Gastroesophageal sphincter (tissue), 3 donors: ENCODE measurements around the gene SLC2A1.

ENCODE experiments used
- EP300 ChIP-seq: sonication (generic); formaldehyde crosslinking; IDR thresholded peaks from one replicate; pipeline ENCODE4 v1.6.1; 2017; ENCODE audit warnings: antibody characterized with exemption, mild to moderate bottlenecking
- POLR2A ChIP-seq, 2 donors: fragments of 450-650 bp; IDR thresholded peaks; one replicate each; pipeline ENCODE4 v1.6.1; 2017; ENCODE audit warnings: antibody characterized with exemption in 2 of 2, mild to moderate bottlenecking in 2 of 2, moderate library complexity in 1 of 2
- POLR2AphosphoS5 ChIP-seq: sonication (generic); formaldehyde crosslinking; IDR thresholded peaks from one replicate; pipeline ENCODE4 v1.6.1; 2017; ENCODE audit warnings: antibody characterized with exemption
- TF ChIP-seq, protein P1 (sequence below), 4 experiments: fragments of 200-600 bp in 2 of 4; fragments of 450-650 bp in 2 of 4; sonication (generic) in 1 of 4; IDR thresholded peaks; one replicate each; pipeline ENCODE4 v1.5.1; 2017 to 2019; ENCODE audit warnings: antibody characterized with exemption in 4 of 4, mild to moderate bottlenecking in 2 of 4, moderate library complexity in 2 of 4

DNA sequence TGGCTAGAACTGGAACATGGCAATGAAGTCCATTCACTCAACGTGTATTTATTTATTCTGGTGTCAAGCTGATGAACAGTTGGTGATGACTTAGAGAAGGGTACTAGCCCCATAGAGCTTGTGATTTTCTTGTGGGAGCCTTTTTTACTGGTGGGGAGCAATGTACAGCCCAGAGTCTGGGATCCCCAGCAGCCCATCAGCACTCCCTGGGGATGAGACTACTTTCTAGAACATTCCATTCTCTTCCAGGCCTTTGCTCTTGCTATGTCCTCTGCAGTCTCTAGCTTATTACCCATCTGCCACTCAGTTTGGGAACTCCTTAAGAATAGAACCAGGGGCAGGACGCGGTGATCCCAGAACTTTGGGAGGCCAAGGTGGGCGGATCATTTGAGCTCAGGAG, 11.6 kb downstream of the SLC2A1 start:
- TF ChIP-seq, protein P1, sequence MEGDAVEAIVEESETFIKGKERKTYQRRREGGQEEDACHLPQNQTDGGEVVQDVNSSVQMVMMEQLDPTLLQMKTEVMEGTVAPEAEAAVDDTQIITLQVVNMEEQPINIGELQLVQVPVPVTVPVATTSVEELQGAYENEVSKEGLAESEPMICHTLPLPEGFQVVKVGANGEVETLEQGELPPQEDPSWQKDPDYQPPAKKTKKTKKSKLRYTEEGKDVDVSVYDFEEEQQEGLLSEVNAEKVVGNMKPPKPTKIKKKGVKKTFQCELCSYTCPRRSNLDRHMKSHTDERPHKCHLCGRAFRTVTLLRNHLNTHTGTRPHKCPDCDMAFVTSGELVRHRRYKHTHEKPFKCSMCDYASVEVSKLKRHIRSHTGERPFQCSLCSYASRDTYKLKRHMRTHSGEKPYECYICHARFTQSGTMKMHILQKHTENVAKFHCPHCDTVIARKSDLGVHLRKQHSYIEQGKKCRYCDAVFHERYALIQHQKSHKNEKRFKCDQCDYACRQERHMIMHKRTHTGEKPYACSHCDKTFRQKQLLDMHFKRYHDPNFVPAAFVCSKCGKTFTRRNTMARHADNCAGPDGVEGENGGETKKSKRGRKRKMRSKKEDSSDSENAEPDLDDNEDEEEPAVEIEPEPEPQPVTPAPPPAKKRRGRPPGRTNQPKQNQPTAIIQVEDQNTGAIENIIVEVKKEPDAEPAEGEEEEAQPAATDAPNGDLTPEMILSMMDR (IDR thresholded peaks at IDR 0.05), result no peak
- TF ChIP-seq POLR2AphosphoS5 (no peak), EP300 (no peak), POLR2A (IDR thresholded peaks at IDR 0.05) (no peak)
